ENCODE measurements around the gene SLC45A2. TPM values are rescaled to one million over a fixed set of nuclear protein-coding genes. Genes with fewer than 3 reads are reported as not detected.
"Not testable (repeated sequence)": the region's sequence is repeated elsewhere in the genome, so short reads cannot be mapped to it uniquely, and the experiment has no call there.

Gene SLC45A2
- total RNA-seq, 8 experiments from 2014 or later: 0.18 to 1.5 (median 0.47) TPM

GRCh38 chr5:33933723-33934169, 50.7 kb downstream of the SLC45A2 start:
- Histone ChIP-seq H3K27ac (no peak overlapping the region), H3K4me1 (replicated peaks in 1 of 2) (peaks cover 0 to 3% of the 10 kb centered on the region in 2 donors), H3K4me3 (no peak overlapping the region)
- 0 to 100% (median 95%) methylated on average over 1 to 3 of the region's 3 CpGs for WGBS, 10 experiments
- in situ Hi-C loops (cut with MboI; ENCODE audit: low pct_unique_long_range_greater_than_20kb in 2 of 9, low sequenced_read_pairs in 9 of 9, unreplicated experiment in 9 of 9): loop anchor here in 5 of 9 experiments (25.0 kb wide), 3 partner anchors 446 to 496 kb away; partner anchors contain the start of gene TARS1 (in 2 of the 5)
- ATAC-seq (replicated peaks in 6 of 8): no peak

GRCh38 chr5:33931136-33931535, 53.4 kb downstream of the SLC45A2 start:
- Histone ChIP-seq H3K4me3 (no peak overlapping the region), H3K4me1 (replicated peaks in 1 of 2) (peaks cover 9 to 11% of the 10 kb centered on the region in 2 donors), H3K27ac (no peak overlapping the region)
- in situ Hi-C loops (cut with MboI; ENCODE audit: low pct_unique_long_range_greater_than_20kb in 2 of 9, low sequenced_read_pairs in 9 of 9, unreplicated experiment in 9 of 9): loop anchor here in 5 of 9 experiments (25.0 kb wide), 3 partner anchors 444 to 494 kb away; partner anchors contain the start of gene TARS1 (in 2 of the 5)
- no peak for ATAC-seq (replicated peaks in 6 of 8)
- WGBS, 10 experiments: 56 to 94% (median 86%) methylated on average over 2 to 5 of the region's 5 CpGs

GRCh38 chr5:33929925-33930690, 54.4 kb downstream of the SLC45A2 start:
- H3K4me1 ChIP-seq (replicated peaks in 1 of 2): peaks cover 9 to 11% of the 10 kb centered on the region in 2 donors
- ATAC-seq (replicated peaks in 6 of 8): peak in 1 of 8 experiments; percentile 60
- in situ Hi-C loops (cut with MboI; ENCODE audit: low pct_unique_long_range_greater_than_20kb in 2 of 9, low sequenced_read_pairs in 9 of 9, unreplicated experiment in 9 of 9): loop anchor here in 5 of 9 experiments (25.0 kb wide), 3 partner anchors 443 to 493 kb away; partner anchors contain the start of gene TARS1 (in 2 of the 5)
- H3K4me3 ChIP-seq: no peak overlapping the region
- WGBS, 10 experiments: 45 to 100% (median 81%) methylated on average over 2 to 6 of the region's 6 CpGs; no CpG with 5 or more reads in 2 of the 10 experiments
- H3K27ac ChIP-seq: no peak overlapping the region

GRCh38 chr5:33928283-33928682, 56.2 kb downstream of the SLC45A2 start:
- H3K27ac ChIP-seq: no peak overlapping the region
- in situ Hi-C loops (cut with MboI; ENCODE audit: low pct_unique_long_range_greater_than_20kb in 2 of 9, low sequenced_read_pairs in 9 of 9, unreplicated experiment in 9 of 9): loop anchor here in 5 of 9 experiments (25.0 kb wide), 3 partner anchors 441 to 491 kb away; partner anchors contain the start of gene TARS1 (in 2 of the 5)
- WGBS, 10 experiments: 0 to 100% (median 85%) methylated on average over 1 to 2 of the region's 2 CpGs; no CpG with 5 or more reads in 2 of the 10 experiments
- H3K4me1 ChIP-seq (replicated peaks in 1 of 2): peaks cover 9 to 11% of the 10 kb centered on the region in 2 donors
- no peak for ATAC-seq (replicated peaks in 6 of 8)
- H3K4me3 ChIP-seq: no peak overlapping the region

GRCh38 chr5:33927685-33928084, 56.8 kb downstream of the SLC45A2 start:
- in situ Hi-C loops (cut with MboI; ENCODE audit: low pct_unique_long_range_greater_than_20kb in 2 of 9, low sequenced_read_pairs in 9 of 9, unreplicated experiment in 9 of 9): loop anchor here in 5 of 9 experiments (25.0 kb wide), 3 partner anchors 440 to 490 kb away; partner anchors contain the start of gene TARS1 (in 2 of the 5)
- H3K4me3 ChIP-seq: no peak overlapping the region
- peaks cover 9 to 11% of the 10 kb centered on the region in 2 donors for H3K4me1 ChIP-seq (replicated peaks in 1 of 2)
- H3K27ac ChIP-seq: no peak overlapping the region
- peak in 1 of 8 experiments; percentile 83 for ATAC-seq (replicated peaks in 6 of 8)
- WGBS, 10 experiments: 0 to 100% (median 30%) methylated on average over 1 to 4 of the region's 4 CpGs; no CpG with 5 or more reads in 2 of the 10 experiments

- Histone ChIP-seq H3K4me1 (replicated peaks in 1 of 2) (peaks cover 8 to 9% of the 10 kb centered on the region in 2 donors), H3K4me3 (no peak overlapping the region), H3K27ac (no peak overlapping the region)
- ATAC-seq (replicated peaks in 6 of 8): no peak
- in situ Hi-C loops (cut with MboI; ENCODE audit: low pct_unique_long_range_greater_than_20kb in 2 of 9, low sequenced_read_pairs in 9 of 9, unreplicated experiment in 9 of 9): loop anchor here in 5 of 9 experiments (25.0 kb wide), 3 partner anchors 438 to 488 kb away; partner anchors contain the start of gene TARS1 (in 2 of the 5)
These were observed 59.2 kb downstream of the SLC45A2 start for GRCh38 chr5:33925278-33925677.

GRCh38 chr5:33921002-33921401, 63.5 kb downstream of the SLC45A2 start:
- H3K4me3 ChIP-seq: no peak overlapping the region
- peak in 1 of 8 experiments; percentile 65 for ATAC-seq (replicated peaks in 6 of 8)
- H3K27ac ChIP-seq: no peak overlapping the region
- in situ Hi-C loops (cut with MboI; ENCODE audit: low pct_unique_long_range_greater_than_20kb in 2 of 9, low sequenced_read_pairs in 9 of 9, unreplicated experiment in 9 of 9): no loop called here
- 40 to 100% (median 100%) methylated on average over 1 of the region's 1 CpG; no CpG with 5 or more reads in 5 of the 10 experiments for WGBS, 10 experiments
- H3K4me1 ChIP-seq (replicated peaks in 1 of 2): no peaks in the 10 kb centered on the region

- ATAC-seq (replicated peaks in 6 of 8); H3K4me1 ChIP-seq (replicated peaks in 1 of 2); H3K27ac ChIP-seq; in situ Hi-C loops (cut with MboI; ENCODE audit: low pct_unique_long_range_greater_than_20kb in 2 of 9, low sequenced_read_pairs in 9 of 9, unreplicated experiment in 9 of 9); H3K4me3 ChIP-seq: not testable (repeated sequence)
- 38 to 100% (median 82%) methylated on average over 1 to 3 of the region's 3 CpGs; no CpG with 5 or more reads in 2 of the 10 experiments for WGBS, 10 experiments
These were observed 69.6 kb downstream of the SLC45A2 start for GRCh38 chr5:33914844-33915243.

- H3K27ac ChIP-seq; H3K4me1 ChIP-seq (replicated peaks in 1 of 2); ATAC-seq (replicated peaks in 6 of 8); in situ Hi-C loops (cut with MboI; ENCODE audit: low pct_unique_long_range_greater_than_20kb in 2 of 9, low sequenced_read_pairs in 9 of 9, unreplicated experiment in 9 of 9); H3K4me3 ChIP-seq: not testable (repeated sequence)
- WGBS, 10 experiments: 48 to 90% (median 78%) methylated on average over 1 to 6 of the region's 7 CpGs
These were observed 78.2 kb downstream of the SLC45A2 start for GRCh38 chr5:33906248-33906647.

- Histone ChIP-seq H3K27ac (no peak overlapping the region), H3K4me1 (replicated peaks in 1 of 2) (no peaks in the 10 kb centered on the region), H3K4me3 (no peak overlapping the region)
- in situ Hi-C loops (cut with MboI; ENCODE audit: low pct_unique_long_range_greater_than_20kb in 2 of 9, low sequenced_read_pairs in 9 of 9, unreplicated experiment in 9 of 9): no loop called here
- peak in 3 of 8 experiments; percentile 67 to 98 (median 98) for ATAC-seq (replicated peaks in 6 of 8)
- 9 to 100% (median 79%) methylated on average over 1 of the region's 1 CpG; no CpG with 5 or more reads in 2 of the 10 experiments for WGBS, 10 experiments
These were observed 79.1 kb downstream of the SLC45A2 start for GRCh38 chr5:33905381-33905780.

GRCh38 chr5:33903118-33903517, 81.4 kb downstream of the SLC45A2 start:
- Histone ChIP-seq H3K4me3 (no peak overlapping the region), H3K4me1 (replicated peaks in 1 of 2) (no peaks in the 10 kb centered on the region), H3K27ac (no peak overlapping the region)
- WGBS, 10 experiments: 72 to 83% methylated on average over 1 to 2 of the region's 2 CpGs; no CpG with 5 or more reads in 8 of the 10 experiments
- no peak for ATAC-seq (replicated peaks in 6 of 8)
- in situ Hi-C loops (cut with MboI; ENCODE audit: low pct_unique_long_range_greater_than_20kb in 2 of 9, low sequenced_read_pairs in 9 of 9, unreplicated experiment in 9 of 9): no loop called here

GRCh38 chr5:33901156-33901555, 83.3 kb downstream of the SLC45A2 start:
- 0 to 100% (median 50%) methylated on average over 1 of the region's 1 CpG; no CpG with 5 or more reads in 1 of the 10 experiments for WGBS, 10 experiments
- no peak for ATAC-seq (replicated peaks in 6 of 8)
- no peaks in the 10 kb centered on the region for H3K4me1 ChIP-seq (replicated peaks in 1 of 2)
- H3K27ac ChIP-seq: no peak overlapping the region
- no peak overlapping the region for H3K4me3 ChIP-seq
- in situ Hi-C loops (cut with MboI; ENCODE audit: low pct_unique_long_range_greater_than_20kb in 2 of 9, low sequenced_read_pairs in 9 of 9, unreplicated experiment in 9 of 9): no loop called here
